ENCODE results near the gene SPINK9. TPM values are rescaled to one million over a fixed set of nuclear protein-coding genes. Genes with fewer than 3 reads are reported as not detected.

SPINK9 gene
- not detected in 2 replicates for total RNA-seq (2021)
- long read RNA-seq, partial matches to known transcripts: 0 of 2 reads
- long read RNA-seq, other reads (novel, unspliced or antisense): 2 of 2 reads

DNA sequence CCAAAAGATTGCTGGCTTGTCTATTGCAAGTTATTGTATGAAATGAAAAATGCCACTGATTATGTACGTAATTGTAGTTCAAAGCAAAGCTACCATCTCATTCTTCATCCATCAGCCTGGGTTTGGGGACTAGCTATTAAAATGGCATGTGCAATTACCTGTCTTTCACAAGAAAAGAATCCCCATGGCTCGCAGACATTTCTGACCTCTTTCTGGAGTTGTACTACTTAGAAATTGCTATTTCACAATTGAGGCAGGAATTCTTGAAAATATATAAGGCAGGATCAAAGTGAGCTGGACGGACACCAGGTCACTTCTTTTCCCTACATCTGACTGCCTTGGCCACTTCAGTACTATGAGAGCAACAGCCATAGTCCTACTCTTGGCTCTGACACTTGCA, at the start of gene SPINK9:
Gene SPINK9 (plus strand): TSS at position 301 of the 400 bp plus-strand sequence. CDS start 55 bp downstream, at position 356.
- no peak within 1 kb of the TSS for H2BK15ac ChIP-seq (ENCODE audit: low read depth, low read length)
- H3K4me1 ChIP-seq (ENCODE audit: insufficient read depth, low read length): no peaks in the 10 kb centered on the region
- no peaks in the 10 kb centered on the region for H3K23me2 ChIP-seq (ENCODE audit: insufficient read length, low read depth, low read length, poor library complexity, severe bottlenecking)
- Mint-ChIP-seq H3K36me3 (ENCODE audit: insufficient read depth in 1 of 3, low read depth in 3 of 3) (peaks cover 0 to 8% (median 0%) of the 10 kb centered on the region in 3 experiments; a peak in 3 of 7 replicates), H3K4me1 (no peaks in the 10 kb centered on the region), H3K27me3 (ENCODE audit: low read depth) (peaks cover 5% of the 10 kb centered on the region), H3K27ac (no peak within 1 kb of the TSS), H3K4me3 (no peak within 1 kb of the TSS), H3K9me3 (peaks cover 6 to 8% of the 10 kb centered on the region in 2 experiments)
- H2AFZ ChIP-seq (ENCODE audit: low read length): no peak within 1 kb of the TSS
- no peak within 1 kb of the TSS for H3K14ac ChIP-seq (ENCODE audit: insufficient read depth, low read length)
- H4K91ac ChIP-seq (ENCODE audit: insufficient read length, low read depth, low read length): no peak within 1 kb of the TSS
- H3K9me3 ChIP-seq (ENCODE audit: control insufficient read depth, low read depth, low read length): no peaks in the 10 kb centered on the region
- H3K4me2 ChIP-seq (ENCODE audit: insufficient read depth, insufficient read length, low read length): no peak within 1 kb of the TSS
- no peaks in the 10 kb centered on the region for H4K20me1 ChIP-seq (ENCODE audit: control insufficient read depth, insufficient read depth, insufficient read length)
- no peak within 1 kb of the TSS for H2BK20ac ChIP-seq (ENCODE audit: low read depth, low read length, poor library complexity, severe bottlenecking)
- no peak within 1 kb of the TSS for H4K8ac ChIP-seq (replicated peaks; ENCODE audit: insufficient read length, low read depth, low read length)
- DNase-seq: no peak
- H3K56ac ChIP-seq (ENCODE audit: insufficient read length, low read depth, low read length): no peak within 1 kb of the TSS
- H3T11ph ChIP-seq (ENCODE audit: low read length): no peak within 1 kb of the TSS
- no peak within 1 kb of the TSS for H3K18ac ChIP-seq (ENCODE audit: insufficient read length, low read depth, low read length)
- H2BK120ac ChIP-seq (ENCODE audit: low read depth, low read length, poor library complexity, severe bottlenecking): no peak within 1 kb of the TSS
- H2BK12ac ChIP-seq (ENCODE audit: insufficient read length, low read depth, low read length): no peak within 1 kb of the TSS
- no peak within 1 kb of the TSS for H3K27ac ChIP-seq (ENCODE audit: insufficient read length, low read depth, low read length)
- WGBS (ENCODE audit: extremely low coverage, insufficient read length, low lambda C conversion rate): no CpG with 5 or more reads among the region's 3 CpGs
- no peak within 1 kb of the TSS for H3K4ac ChIP-seq (ENCODE audit: low read depth, low read length)
- no peak within 1 kb of the TSS for H2BK5ac ChIP-seq (ENCODE audit: insufficient read length, low read length)
- H4K5ac ChIP-seq (ENCODE audit: insufficient read length, low read depth, low read length): no peak within 1 kb of the TSS
- H3K27me3 ChIP-seq (ENCODE audit: insufficient read depth, low read length): no peaks in the 10 kb centered on the region
- H3K23ac ChIP-seq (ENCODE audit: insufficient read length, low read depth, low read length): no peak within 1 kb of the TSS
- no peak within 1 kb of the TSS for H2AK5ac ChIP-seq (ENCODE audit: insufficient read length, low read length)
- no peak within 1 kb of the TSS for H3K9ac ChIP-seq (ENCODE audit: extremely low read depth, insufficient read length, low read length)
- no peak for TF ChIP-seq CTCF (conservative IDR thresholded peaks at IDR 0.05)
- H3K79me1 ChIP-seq (ENCODE audit: insufficient read depth, low read depth, low read length, poor library complexity, severe bottlenecking): no peaks in the 10 kb centered on the region
- H3K79me2 ChIP-seq (ENCODE audit: insufficient read depth, low read length): no peaks in the 10 kb centered on the region

Measured in H9 (cell line).